Neural progenitor cell (in vitro differentiated cells): ENCODE data around the gene WDFY2. TPM values are rescaled to one million over a fixed set of nuclear protein-coding genes. Genes with fewer than 3 reads are reported as not detected.

Experiments used
- DNase-seq: peaks from one replicate; pipeline ENCODE4 v3.0.0-alpha.2; 2016; ENCODE audit warnings: low spot score
- H2AFZ ChIP-seq: fragments of 200-600 bp; sonication (generic); replicated peaks from 2 replicates; pipeline ENCODE4 v1.6.1; 2016; ENCODE audit warnings: antibody characterized with exemption
- H3F3A ChIP-seq: fragments of 200-600 bp; sonication (generic); 2 replicates; pipeline ENCODE4 v1.6.1; 2016; ENCODE audit warnings: antibody characterized with exemption, low read depth
- H3K27ac ChIP-seq: fragments of 200-600 bp; sonication (generic); 2 replicates; pipeline ENCODE4 v1.5.1; 2016; ENCODE audit warnings: mild to moderate bottlenecking
- H3K27me3 ChIP-seq: fragments of 200-600 bp; sonication (generic); 2 replicates; pipeline ENCODE4 v1.6.1; 2016; ENCODE audit warnings: mild to moderate bottlenecking, moderate library complexity
- H3K36me3 ChIP-seq: fragments of 200-600 bp; sonication (generic); 2 replicates; pipeline ENCODE4 v1.5.1; 2016
- H3K4me1 ChIP-seq: fragments of 200-600 bp; sonication (generic); 2 replicates; pipeline ENCODE4 v1.6.1; 2016; ENCODE audit warnings: mixed run types
- H3K4me2 ChIP-seq: fragments of 200-600 bp; sonication (generic); 2 replicates; pipeline ENCODE4 v1.6.1; 2016
- H3K4me3 ChIP-seq: fragments of 200-600 bp; sonication (generic); 2 replicates; pipeline ENCODE4 v1.5.1; 2016
- H3K79me2 ChIP-seq: fragments of 200-600 bp; sonication (generic); 2 replicates; pipeline ENCODE4 v1.6.1; 2016; ENCODE audit warnings: low read depth
- H3K9ac ChIP-seq: fragments of 200-600 bp; sonication (generic); 2 replicates; pipeline ENCODE4 v1.6.1; 2016
- H3K9me3 ChIP-seq: fragments of 200-600 bp; sonication (generic); 2 replicates; pipeline ENCODE4 v1.5.1; 2016; ENCODE audit warnings: low read depth
- H4K20me1 ChIP-seq: fragments of 200-600 bp; sonication (generic); 2 replicates; pipeline ENCODE4 v1.6.1; 2016; ENCODE audit warnings: low read depth
- H3K27ac Mint-ChIP-seq: 3 replicates; pipeline ENCODE4 v1.8.0; 2021; ENCODE audit warnings: mixed read lengths
- H3K27me3 Mint-ChIP-seq: 2 replicates; pipeline ENCODE4 v1.8.0; 2022; ENCODE audit warnings: low read depth, mild to moderate bottlenecking, inconsistent platforms, moderate library complexity, mixed read lengths; ENCODE audit not compliant: insufficient read depth
- H3K36me3 Mint-ChIP-seq: 3 replicates; pipeline ENCODE4 v1.8.0; 2021; ENCODE audit warnings: mixed read lengths
- H3K4me1 Mint-ChIP-seq: 3 replicates; pipeline ENCODE4 v1.8.0; 2021; ENCODE audit warnings: mixed read lengths
- H3K4me3 Mint-ChIP-seq: 3 replicates; pipeline ENCODE4 v1.8.0; 2021; ENCODE audit warnings: mild to moderate bottlenecking, moderate library complexity, mixed read lengths
- H3K9me3 Mint-ChIP-seq: 3 replicates; pipeline ENCODE4 v1.8.0; 2020; ENCODE audit warnings: mixed read lengths
- EZH2 ChIP-seq: fragments of 200-600 bp; sonication (generic); IDR thresholded peaks from 2 replicates; pipeline ENCODE4 v1.6.1; 2017; ENCODE audit warnings: antibody characterized with exemption, mild to moderate bottlenecking, moderate library complexity
- EZH2phosphoT487 ChIP-seq: fragments of 200-600 bp; sonication (generic); IDR thresholded peaks from 2 replicates; pipeline ENCODE4 v1.6.1; 2017; ENCODE audit warnings: antibody characterized with exemption
- total RNA-seq: library from RNA; depleted of rRNA; stranded (reverse); fragments of >200 nt; gene quantifications from 2 replicates; pipeline ENCODE4 v1.2.3, GENCODE V29; 2015; ENCODE audit warnings: low replicate concordance
- TF ChIP-seq, protein P1 (sequence below): fragments of 200-600 bp; sonication (generic); IDR thresholded peaks from 2 replicates; pipeline ENCODE4 v1.5.1; 2017; ENCODE audit warnings: antibody characterized with exemption, mild to moderate bottlenecking

The WDFY2 gene
- total RNA-seq, 1 donor from 2014 or later: 18.3 TPM

DNA sequence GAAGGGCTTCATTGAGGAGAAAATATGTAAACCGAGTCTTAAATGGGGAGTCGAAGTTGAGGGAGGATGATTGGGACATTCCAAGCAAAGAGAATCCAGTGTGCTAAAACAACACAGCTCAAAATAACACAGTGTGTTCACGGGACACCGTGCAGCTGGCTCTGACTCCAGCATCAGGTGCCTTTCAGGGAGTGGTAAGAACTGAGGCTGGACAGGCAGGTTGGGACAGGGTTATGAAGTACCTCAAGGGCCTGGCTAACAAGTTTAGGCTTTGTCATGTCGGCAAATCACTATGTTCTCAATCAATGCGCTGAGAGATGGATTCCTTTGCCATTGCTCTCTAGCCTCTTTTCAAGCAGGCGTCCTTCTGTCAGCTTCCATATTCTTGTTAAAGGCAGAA, 27.5 kb upstream of the WDFY2 start:
- no peaks in the 10 kb centered on the region for H3K36me3 Mint-ChIP-seq
- Histone ChIP-seq H3K4me1 (no peaks in the 10 kb centered on the region), H3K36me3 (no peaks in the 10 kb centered on the region), H3K79me2 (no peaks in the 10 kb centered on the region), H3K27ac (no peak overlapping the region), H3K9me3 (no peaks in the 10 kb centered on the region), H3F3A (no peaks in the 10 kb centered on the region), H3K4me3 (no peak overlapping the region), H4K20me1 (no peaks in the 10 kb centered on the region), H3K27me3 (no peaks in the 10 kb centered on the region), H3K9ac (no peak overlapping the region), H3K4me2 (no peak overlapping the region), H2AFZ (peak overlapping the region; percentile 4)
- H3K27me3 Mint-ChIP-seq: peaks cover 2% of the 10 kb centered on the region
- DNase-seq: no peak
- H3K4me1 Mint-ChIP-seq: peaks cover 3% of the 10 kb centered on the region
- H3K27ac Mint-ChIP-seq: no peak overlapping the region
- H3K4me3 Mint-ChIP-seq: no peak overlapping the region
- TF ChIP-seq EZH2 (no peak), EZH2phosphoT487 (no peak)
- TF ChIP-seq, protein P1, sequence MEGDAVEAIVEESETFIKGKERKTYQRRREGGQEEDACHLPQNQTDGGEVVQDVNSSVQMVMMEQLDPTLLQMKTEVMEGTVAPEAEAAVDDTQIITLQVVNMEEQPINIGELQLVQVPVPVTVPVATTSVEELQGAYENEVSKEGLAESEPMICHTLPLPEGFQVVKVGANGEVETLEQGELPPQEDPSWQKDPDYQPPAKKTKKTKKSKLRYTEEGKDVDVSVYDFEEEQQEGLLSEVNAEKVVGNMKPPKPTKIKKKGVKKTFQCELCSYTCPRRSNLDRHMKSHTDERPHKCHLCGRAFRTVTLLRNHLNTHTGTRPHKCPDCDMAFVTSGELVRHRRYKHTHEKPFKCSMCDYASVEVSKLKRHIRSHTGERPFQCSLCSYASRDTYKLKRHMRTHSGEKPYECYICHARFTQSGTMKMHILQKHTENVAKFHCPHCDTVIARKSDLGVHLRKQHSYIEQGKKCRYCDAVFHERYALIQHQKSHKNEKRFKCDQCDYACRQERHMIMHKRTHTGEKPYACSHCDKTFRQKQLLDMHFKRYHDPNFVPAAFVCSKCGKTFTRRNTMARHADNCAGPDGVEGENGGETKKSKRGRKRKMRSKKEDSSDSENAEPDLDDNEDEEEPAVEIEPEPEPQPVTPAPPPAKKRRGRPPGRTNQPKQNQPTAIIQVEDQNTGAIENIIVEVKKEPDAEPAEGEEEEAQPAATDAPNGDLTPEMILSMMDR: no peak
- H3K9me3 Mint-ChIP-seq: no peaks in the 10 kb centered on the region

DNA sequence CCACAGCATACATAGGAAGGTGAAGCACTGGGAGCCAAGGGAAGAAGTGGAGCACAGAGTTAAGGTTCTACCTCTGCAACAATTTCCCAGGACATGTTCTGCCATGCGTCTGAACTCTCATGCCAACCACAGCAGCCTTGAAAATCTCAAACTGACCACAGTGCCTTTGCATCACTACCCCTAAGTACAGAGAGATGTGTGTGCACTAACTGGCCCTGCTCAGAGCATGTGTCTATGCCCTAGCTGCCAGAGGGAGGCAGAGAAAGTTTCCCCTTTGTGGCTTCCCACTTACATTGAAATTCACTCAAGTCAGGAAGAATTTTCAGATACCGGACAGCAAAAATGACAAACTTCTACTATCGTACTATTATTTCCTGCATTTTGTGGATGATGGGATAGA, 26.8 kb upstream of the WDFY2 start:
- H3K36me3 Mint-ChIP-seq: no peaks in the 10 kb centered on the region
- Histone ChIP-seq H3K4me3 (no peak overlapping the region), H2AFZ (no peak overlapping the region), H3K4me2 (no peak overlapping the region), H3K4me1 (no peaks in the 10 kb centered on the region), H4K20me1 (no peaks in the 10 kb centered on the region), H3K9ac (no peak overlapping the region), H3K27ac (no peak overlapping the region), H3K27me3 (no peaks in the 10 kb centered on the region), H3F3A (no peaks in the 10 kb centered on the region), H3K9me3 (no peaks in the 10 kb centered on the region), H3K36me3 (no peaks in the 10 kb centered on the region), H3K79me2 (no peaks in the 10 kb centered on the region)
- DNase-seq: no peak
- peaks cover 2% of the 10 kb centered on the region for H3K27me3 Mint-ChIP-seq
- no peak overlapping the region for H3K4me3 Mint-ChIP-seq
- H3K4me1 Mint-ChIP-seq: peaks cover 3% of the 10 kb centered on the region
- H3K27ac Mint-ChIP-seq: no peak overlapping the region
- no peaks in the 10 kb centered on the region for H3K9me3 Mint-ChIP-seq
- TF ChIP-seq EZH2phosphoT487 (no peak), EZH2 (no peak)
- TF ChIP-seq, protein P1: no peak

DNA sequence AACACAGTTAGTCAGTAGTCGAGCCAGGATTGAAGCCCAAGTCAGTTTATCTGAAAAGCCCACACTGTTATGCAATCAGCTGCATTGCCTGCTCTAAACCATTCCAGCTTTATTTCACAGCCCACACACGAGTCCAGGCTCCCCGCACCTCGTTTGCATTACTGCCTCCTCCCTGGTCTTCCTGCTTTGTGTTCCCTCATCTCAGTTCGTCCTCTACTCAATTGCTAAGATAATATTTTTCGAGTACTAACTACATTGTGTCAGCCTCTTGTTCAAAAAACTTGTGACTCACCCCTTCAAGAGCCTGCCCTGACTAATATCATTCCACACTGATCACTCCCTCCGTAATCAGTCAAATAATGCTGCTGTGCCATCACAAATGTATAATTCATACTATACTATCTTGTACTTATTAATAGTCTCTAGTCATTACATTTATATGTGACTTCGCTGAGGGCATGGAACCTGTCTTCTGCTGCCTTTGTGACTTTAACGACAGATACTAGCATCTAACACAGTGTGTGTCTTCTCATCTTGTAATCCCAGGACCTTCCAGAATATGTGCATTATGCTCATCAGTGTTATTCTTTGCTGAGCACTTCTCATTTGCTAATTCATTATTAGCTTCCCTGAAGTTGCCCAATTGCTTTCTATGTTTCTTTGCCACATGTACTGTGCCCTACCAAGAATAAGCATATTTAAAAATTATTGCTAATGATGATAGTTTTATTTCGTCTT, 26.2 kb upstream of the WDFY2 start:
- Histone ChIP-seq H3F3A (no peaks in the 10 kb centered on the region), H3K79me2 (no peaks in the 10 kb centered on the region), H3K9ac (no peak overlapping the region), H4K20me1 (no peaks in the 10 kb centered on the region), H2AFZ (no peak overlapping the region), H3K27me3 (no peaks in the 10 kb centered on the region), H3K36me3 (no peaks in the 10 kb centered on the region), H3K4me3 (no peak overlapping the region), H3K27ac (no peak overlapping the region), H3K4me1 (no peaks in the 10 kb centered on the region), H3K4me2 (no peak overlapping the region), H3K9me3 (no peaks in the 10 kb centered on the region)
- H3K4me3 Mint-ChIP-seq: no peak overlapping the region
- no peak overlapping the region for H3K27ac Mint-ChIP-seq
- H3K9me3 Mint-ChIP-seq: no peaks in the 10 kb centered on the region
- DNase-seq: no peak
- H3K4me1 Mint-ChIP-seq: peaks cover 3% of the 10 kb centered on the region
- TF ChIP-seq, protein P1: no peak
- no peak for TF ChIP-seq EZH2
- TF ChIP-seq EZH2phosphoT487: no peak
- H3K36me3 Mint-ChIP-seq: no peaks in the 10 kb centered on the region
- H3K27me3 Mint-ChIP-seq: peaks cover 2% of the 10 kb centered on the region
